HepG2 (cell line): Measurements from ENCODE around the gene SORBS2. TPM values are rescaled to one million over a fixed set of nuclear protein-coding genes. Genes with fewer than 3 reads are reported as not detected.

ENCODE experiments used
- ATAC-seq: fragments of 200-7000 bp; cut with Tn5 transposase; 3 replicates; pipeline ENCODE4 v1.9.1; 2020; ENCODE audit warnings: mild to moderate bottlenecking, moderate library complexity
- BruUV-seq: library from RNA; stranded (reverse); fragments of 400-500 nt; replicated peaks from 2 replicates; lab custom pipeline; 2021; lab: Mats Ljungman, UMichigan
- CTCF ChIA-PET: fragments of 300-600 bp; formaldehyde crosslinking; extraction: SDS; loops from one replicate; lab custom pipeline; 2021; ENCODE audit warnings: low total read pairs, inconsistent platforms, low intra/inter-chr PET ratio; lab: Yijun Ruan, JAX
- POLR2A ChIA-PET: fragments of 350-600 bp; sonication (Branson Sonifier 250); formaldehyde crosslinking; loops from one replicate; lab custom pipeline; 2020; ENCODE audit warnings: antibody characterized with exemption, inconsistent platforms; lab: Yijun Ruan, JAX
- DNase-seq: peaks from one replicate; pipeline ENCODE4 v3.0.0-alpha.2; 2015; ENCODE audit warnings: low spot score
- FAIRE-seq: peaks from 3 replicates; lab custom pipeline; 2011; peaks lifted over from hg19 to GRCh38; lab: Jason Lieb, UNC
- H2AFZ ChIP-seq: one replicate; pipeline ENCODE4 v1.6.1; 2011; ENCODE audit warnings: low read length, inconsistent platforms
- H3K27ac ChIP-seq: fragments of 300-600 bp; 3 replicates; pipeline ENCODE4 v1.8.0; 2011; ENCODE audit warnings: mixed run types, mild to moderate bottlenecking, mixed read lengths, low read length, inconsistent platforms; ENCODE audit not compliant: insufficient read depth; ENCODE audit errors: extremely low read length
- H3K27me3 ChIP-seq, 2 experiments: fragments of 200-600 bp in 1 of 2; 2 replicates in 1 of 2; 3 replicates in 1 of 2; pipeline versions ENCODE4 v1.6.0 to v1.8.0; 2011; ENCODE audit warnings: low read length in 2 of 2, mild to moderate bottlenecking in 2 of 2, moderate library complexity in 2 of 2, inconsistent platforms in 1 of 2; ENCODE audit not compliant: insufficient read depth in 2 of 2, control insufficient read depth in 1 of 2
- H3K36me3 ChIP-seq, 2 experiments: fragments of 200-600 bp in 1 of 2; replicated peaks in 1 of 2; 2 replicates in 1 of 2; 3 replicates in 1 of 2; pipeline versions ENCODE4 v1.5.1 to v1.8.0; 2011; ENCODE audit warnings: low read length in 2 of 2, inconsistent platforms in 1 of 2; ENCODE audit not compliant: insufficient read depth in 2 of 2, control insufficient read depth in 1 of 2
- H3K4me1 ChIP-seq: 2 replicates; pipeline ENCODE4 v1.5.1; 2012; ENCODE audit warnings: low read length, inconsistent platforms; ENCODE audit not compliant: insufficient read depth
- H3K4me2 ChIP-seq: 2 replicates; pipeline ENCODE4 v1.6.0; 2011; ENCODE audit warnings: low read depth, low read length, inconsistent platforms
- H3K4me3 ChIP-seq, 3 experiments: fragments of 200-600 bp in 1 of 3; sonication (generic), shearing (Covaris generic) in 1 of 3; replicated peaks in 1 of 3; 2 replicates each; pipeline ENCODE4 v1.5.1; 2011 to 2016; ENCODE audit warnings: low read length in 3 of 3, inconsistent platforms in 2 of 3, low read depth in 2 of 3, mild to moderate bottlenecking in 2 of 3, control low read depth in 1 of 3, mixed read lengths in 1 of 3; ENCODE audit not compliant: insufficient read depth in 1 of 3
- H3K79me2 ChIP-seq: one replicate; pipeline ENCODE4 v1.6.1; 2011; ENCODE audit warnings: low read length, inconsistent platforms; ENCODE audit not compliant: insufficient read depth
- H3K9ac ChIP-seq: 2 replicates; pipeline ENCODE4 v1.6.0; 2011; ENCODE audit warnings: mild to moderate bottlenecking, low read depth, low read length, inconsistent platforms; ENCODE audit not compliant: insufficient read depth
- H3K9me3 ChIP-seq: 2 replicates; pipeline ENCODE4 v1.5.1; 2012; ENCODE audit warnings: mild to moderate bottlenecking, low read length
- H4K20me1 ChIP-seq: 2 replicates; pipeline ENCODE4 v1.6.0; 2011; ENCODE audit warnings: inconsistent platforms, mild to moderate bottlenecking, low read length, moderate library complexity; ENCODE audit not compliant: insufficient read depth
- CBX1 ChIP-seq: IDR thresholded peaks from one replicate; pipeline ENCODE4 v1.6.1; 2016; ENCODE audit warnings: antibody characterized with exemption, low read depth
- CENPBD1 ChIP-seq: sonication (generic); formaldehyde crosslinking; IDR thresholded peaks from 2 replicates; pipeline ENCODE4 v1.8.0; 2022; ENCODE audit warnings: missing genetic modification reagents, low read depth, mild to moderate bottlenecking, borderline replicate concordance
- DBP ChIP-seq: sonication (generic); formaldehyde crosslinking; IDR thresholded peaks from 2 replicates; pipeline ENCODE4 v1.4.0; 2020; ENCODE audit warnings: missing genetic modification reagents; ENCODE audit errors: not compliant biosample characterization
- ETV5 ChIP-seq: IDR thresholded peaks from 2 replicates; pipeline ENCODE4 v1.6.1; 2018; ENCODE audit warnings: missing biosample characterization, missing genetic modification reagents, inconsistent platforms, borderline replicate concordance
- NR2F2 ChIP-seq: IDR thresholded peaks from 2 replicates; pipeline ENCODE4 v1.6.1; 2012; ENCODE audit warnings: low read depth, inconsistent platforms, borderline replicate concordance
- STAT5B ChIP-seq: sonication (generic); formaldehyde crosslinking; IDR thresholded peaks from 2 replicates; pipeline ENCODE4 v1.4.0; 2020; ENCODE audit warnings: missing genetic modification reagents
- TBL1XR1 ChIP-seq: fragments of 150-350 bp; IDR thresholded peaks from 2 replicates; pipeline ENCODE4 v1.6.1; 2014; ENCODE audit warnings: borderline replicate concordance, low read length; ENCODE audit not compliant: partially characterized antibody
- ZNF607 ChIP-seq: sonication (generic); formaldehyde crosslinking; IDR thresholded peaks from 2 replicates; pipeline ENCODE4 v1.5.1; 2020; ENCODE audit warnings: missing genetic modification reagents, mild to moderate bottlenecking, borderline replicate concordance
- ZNF790 ChIP-seq: sonication (generic); formaldehyde crosslinking; IDR thresholded peaks from 2 replicates; pipeline ENCODE4 v1.8.0; 2022; ENCODE audit warnings: missing genetic modification reagents, mild to moderate bottlenecking, borderline replicate concordance
- WGBS: methylation state at CpG from one replicate; pipeline ENCODE4 v1.1.6; 2017; ENCODE audit warnings: low lambda C conversion rate; 5-methylcytosine and 5-hydroxymethylcytosine counted together
- in situ Hi-C: cut with HindIII; loops from 2 replicates; pipeline ENCODE4 v1.10.0; 2017; ENCODE audit warnings: low pct_unique_long_range_greater_than_20kb; ENCODE audit not compliant: extremely low pct_ligation_motif_present
- intact Hi-C: fragments of 100-400 bp; cut with micrococcal nuclease; formaldehyde crosslinking; loops from one replicate; pipeline ENCODE4 v1.10.0; 2022; ENCODE audit not compliant: unreplicated experiment
- polyA plus RNA-seq, 8 experiments: library from polyadenylated mRNA; depleted of rRNA in 3 of 8; stranded (reverse) in 7 of 8; unstranded in 1 of 8; fragments of >200 nt; fragmentation: Illumina TruSeq in 4 of 8; extraction: Trizol in 4 of 8; gene quantifications; 2 replicates each; pipeline versions ENCODE4 v1.2.1 to v1.2.3, GENCODE V29; 2011 to 2016; ENCODE audit warnings: low read depth in 4 of 8, missing spikeins in 1 of 8, mixed read lengths in 1 of 8; ENCODE audit not compliant: insufficient read depth in 1 of 8
- total RNA-seq, 5 experiments: library from RNA; depleted of rRNA; stranded (reverse); fragments of >200 nt; fragmentation: Illumina TruSeq; extraction: Trizol; gene quantifications; 2 replicates each; pipeline ENCODE4 v1.2.3, GENCODE V29; 2016; ENCODE audit warnings: low read depth in 1 of 5
- TF ChIP-seq, protein P1 (sequence below): sonication (generic); formaldehyde crosslinking; IDR thresholded peaks from 2 replicates; pipeline ENCODE4 v1.5.1; 2020; ENCODE audit warnings: mild to moderate bottlenecking, missing genetic modification reagents, moderate library complexity
- TF ChIP-seq, protein P2 (sequence below): sonication (generic); formaldehyde crosslinking; IDR thresholded peaks from 2 replicates; pipeline ENCODE4 v1.9.0; 2021; ENCODE audit warnings: mild to moderate bottlenecking, missing genetic modification reagents

The SORBS2 gene
- total and polyA plus RNA-seq, 2 of the 13 experiments (the other 11 are each of a cell fraction or from before 2014, with no cell fraction given), result 25.0 to 80.5 TPM

DNA sequence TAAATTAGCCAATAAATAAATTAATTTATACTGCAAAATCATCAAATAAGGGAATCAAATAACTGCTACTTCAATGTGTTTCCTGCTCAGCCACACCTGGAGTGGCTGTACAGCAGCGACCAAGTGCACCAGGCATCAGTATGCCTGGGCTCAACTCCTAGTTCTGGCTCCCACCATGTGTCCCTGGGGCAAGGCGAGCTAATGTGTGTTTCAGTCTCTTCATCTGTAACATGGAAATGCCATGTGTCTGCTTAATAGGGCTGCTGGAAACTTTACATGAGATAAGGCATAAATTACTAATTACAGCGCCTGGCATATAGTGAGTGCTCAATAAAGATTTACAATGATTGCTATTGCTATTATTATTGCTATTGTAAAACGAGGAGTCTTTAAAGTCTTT, 167.6 kb downstream of the SORBS2 start:
- Histone ChIP-seq H3K9me3 (no peaks in the 10 kb centered on the region), H4K20me1 (no peaks in the 10 kb centered on the region), H3K27me3 (no peaks in the 10 kb centered on the region), H3K79me2 (no peaks in the 10 kb centered on the region), H3K4me1 (no peaks in the 10 kb centered on the region), H3K27ac (no peak overlapping the region), H3K4me2 (no peak overlapping the region), H3K36me3 (peaks cover 9 to 33% of the 10 kb centered on the region in 2 experiments; a peak in 4 of 5 replicates), H3K4me3 (no peak overlapping the region), H3K9ac (no peak overlapping the region), H2AFZ (no peak overlapping the region)
- ATAC-seq, result no peak
- FAIRE-seq, result no peak
- 97% methylated on average over 4 of the region's 4 CpGs for WGBS
- intact Hi-C loops (no loop called here), in situ Hi-C loops (no loop called here)
- ChIA-PET POLR2A (no interaction called here), CTCF (no interaction called here)
- DNase-seq, result no peak
- TF ChIP-seq, protein P1, sequence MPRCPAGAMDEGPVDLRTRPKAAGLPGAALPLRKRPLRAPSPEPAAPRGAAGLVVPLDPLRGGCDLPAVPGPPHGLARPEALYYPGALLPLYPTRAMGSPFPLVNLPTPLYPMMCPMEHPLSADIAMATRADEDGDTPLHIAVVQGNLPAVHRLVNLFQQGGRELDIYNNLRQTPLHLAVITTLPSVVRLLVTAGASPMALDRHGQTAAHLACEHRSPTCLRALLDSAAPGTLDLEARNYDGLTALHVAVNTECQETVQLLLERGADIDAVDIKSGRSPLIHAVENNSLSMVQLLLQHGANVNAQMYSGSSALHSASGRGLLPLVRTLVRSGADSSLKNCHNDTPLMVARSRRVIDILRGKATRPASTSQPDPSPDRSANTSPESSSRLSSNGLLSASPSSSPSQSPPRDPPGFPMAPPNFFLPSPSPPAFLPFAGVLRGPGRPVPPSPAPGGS (CRISPR knock-in tag), result no peak
- TF ChIP-seq CBX1, result no peak
- TF ChIP-seq DBP (CRISPR knock-in tag), result no peak
- no peak for TF ChIP-seq NR2F2
- no peak for TF ChIP-seq CENPBD1
- no peak for TF ChIP-seq STAT5B
- TF ChIP-seq ETV5 (CRISPR knock-in tag), result no peak
- TF ChIP-seq, protein P2, sequence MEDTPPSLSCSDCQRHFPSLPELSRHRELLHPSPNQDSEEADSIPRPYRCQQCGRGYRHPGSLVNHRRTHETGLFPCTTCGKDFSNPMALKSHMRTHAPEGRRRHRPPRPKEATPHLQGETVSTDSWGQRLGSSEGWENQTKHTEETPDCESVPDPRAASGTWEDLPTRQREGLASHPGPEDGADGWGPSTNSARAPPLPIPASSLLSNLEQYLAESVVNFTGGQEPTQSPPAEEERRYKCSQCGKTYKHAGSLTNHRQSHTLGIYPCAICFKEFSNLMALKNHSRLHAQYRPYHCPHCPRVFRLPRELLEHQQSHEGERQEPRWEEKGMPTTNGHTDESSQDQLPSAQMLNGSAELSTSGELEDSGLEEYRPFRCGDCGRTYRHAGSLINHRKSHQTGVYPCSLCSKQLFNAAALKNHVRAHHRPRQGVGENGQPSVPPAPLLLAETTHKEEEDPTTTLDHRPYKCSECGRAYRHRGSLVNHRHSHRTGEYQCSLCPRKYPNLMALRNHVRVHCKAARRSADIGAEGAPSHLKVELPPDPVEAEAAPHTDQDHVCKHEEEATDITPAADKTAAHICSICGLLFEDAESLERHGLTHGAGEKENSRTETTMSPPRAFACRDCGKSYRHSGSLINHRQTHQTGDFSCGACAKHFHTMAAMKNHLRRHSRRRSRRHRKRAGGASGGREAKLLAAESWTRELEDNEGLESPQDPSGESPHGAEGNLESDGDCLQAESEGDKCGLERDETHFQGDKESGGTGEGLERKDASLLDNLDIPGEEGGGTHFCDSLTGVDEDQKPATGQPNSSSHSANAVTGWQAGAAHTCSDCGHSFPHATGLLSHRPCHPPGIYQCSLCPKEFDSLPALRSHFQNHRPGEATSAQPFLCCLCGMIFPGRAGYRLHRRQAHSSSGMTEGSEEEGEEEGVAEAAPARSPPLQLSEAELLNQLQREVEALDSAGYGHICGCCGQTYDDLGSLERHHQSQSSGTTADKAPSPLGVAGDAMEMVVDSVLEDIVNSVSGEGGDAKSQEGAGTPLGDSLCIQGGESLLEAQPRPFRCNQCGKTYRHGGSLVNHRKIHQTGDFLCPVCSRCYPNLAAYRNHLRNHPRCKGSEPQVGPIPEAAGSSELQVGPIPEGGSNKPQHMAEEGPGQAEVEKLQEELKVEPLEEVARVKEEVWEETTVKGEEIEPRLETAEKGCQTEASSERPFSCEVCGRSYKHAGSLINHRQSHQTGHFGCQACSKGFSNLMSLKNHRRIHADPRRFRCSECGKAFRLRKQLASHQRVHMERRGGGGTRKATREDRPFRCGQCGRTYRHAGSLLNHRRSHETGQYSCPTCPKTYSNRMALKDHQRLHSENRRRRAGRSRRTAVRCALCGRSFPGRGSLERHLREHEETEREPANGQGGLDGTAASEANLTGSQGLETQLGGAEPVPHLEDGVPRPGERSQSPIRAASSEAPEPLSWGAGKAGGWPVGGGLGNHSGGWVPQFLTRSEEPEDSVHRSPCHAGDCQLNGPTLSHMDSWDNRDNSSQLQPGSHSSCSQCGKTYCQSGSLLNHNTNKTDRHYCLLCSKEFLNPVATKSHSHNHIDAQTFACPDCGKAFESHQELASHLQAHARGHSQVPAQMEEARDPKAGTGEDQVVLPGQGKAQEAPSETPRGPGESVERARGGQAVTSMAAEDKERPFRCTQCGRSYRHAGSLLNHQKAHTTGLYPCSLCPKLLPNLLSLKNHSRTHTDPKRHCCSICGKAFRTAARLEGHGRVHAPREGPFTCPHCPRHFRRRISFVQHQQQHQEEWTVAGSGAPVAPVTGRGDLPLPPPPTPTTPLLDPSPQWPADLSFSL, result no peak
- TF ChIP-seq ZNF607 (CRISPR knock-in tag), result no peak
- TF ChIP-seq ZNF790, result no peak
- TF ChIP-seq TBL1XR1, result no peak
- BruUV-seq, result no TSS peak
